Suppressor macrophage treated with lipopolysaccharide for 1 hour (primary cell): Measurements from ENCODE around the gene CYB5R4.

Experiments used
- DNase-seq, 3 donors: peaks; one replicate each; pipeline ENCODE4 v3.0.0-alpha.2; 2020 to 2022

CYB5R4 gene

GRCh38 chr6:83984411-83984810 lies 124.9 kb downstream of the CYB5R4 start:
- DNase-seq, result no peak

- DNase-seq, result no peak
Measured at GRCh38 chr6:83985308-83985713, 125.8 kb downstream of the CYB5R4 start.

- DNase-seq, result no peak
Measured at GRCh38 chr6:83985715-83986114, 126.2 kb downstream of the CYB5R4 start.

GRCh38 chr6:83998021-83998584 lies 138.6 kb downstream of the CYB5R4 start:
- no peak for DNase-seq

GRCh38 chr6:84001119-84001518 lies 141.6 kb downstream of the CYB5R4 start:
- DNase-seq, result no peak

- DNase-seq, result no peak
Measured at GRCh38 chr6:84002226-84002625, 142.7 kb downstream of the CYB5R4 start.

- DNase-seq, result no peak
Measured at GRCh38 chr6:84003131-84003530, 143.6 kb downstream of the CYB5R4 start.

- DNase-seq, result no peak
Measured at GRCh38 chr6:84003654-84004053, 144.2 kb downstream of the CYB5R4 start.

- no peak for DNase-seq
Measured at GRCh38 chr6:84007871-84008270, 148.4 kb downstream of the CYB5R4 start.

- no peak for DNase-seq
Measured at GRCh38 chr6:84013354-84013753, 153.9 kb downstream of the CYB5R4 start.

GRCh38 chr6:84013931-84014330 lies 154.4 kb downstream of the CYB5R4 start:
- no peak for DNase-seq

GRCh38 chr6:84016029-84016428 lies 156.5 kb downstream of the CYB5R4 start:
- no peak for DNase-seq
